Endothelial cell of umbilical vein (primary cell): Measurements from ENCODE around the gene UBE3B. TPM values are rescaled to one million over a fixed set of nuclear protein-coding genes. Genes with fewer than 3 reads are reported as not detected.
A peak's percentile ranks its signal among the peaks of the same experiment; 100 is the strongest.

Experiments used
- BruUV-seq: library from RNA; stranded (reverse); fragments of 400-500 nt; replicated peaks from 2 replicates; lab custom pipeline; 2021; lab: Mats Ljungman, UMichigan
- CTCF ChIA-PET: fragments of 300-600, 350-600 bp; sonication (Branson Sonifier 250); formaldehyde crosslinking; loops from one replicate; lab custom pipeline; 2021; ENCODE audit warnings: antibody characterized with exemption, inconsistent platforms; lab: Charles Lee
- POLR2A ChIA-PET: fragments of 300-600, 350-600 bp; sonication (Branson Sonifier 250); formaldehyde crosslinking; loops from one replicate; lab custom pipeline; 2021; ENCODE audit warnings: antibody characterized with exemption, inconsistent platforms; lab: Charles Lee
- DNase-seq: peaks from one replicate; pipeline ENCODE4 v3.0.0-alpha.2; 2011; ENCODE audit warnings: low read depth, low spot score
- FAIRE-seq: peaks from 2 replicates; lab custom pipeline; 2011; peaks lifted over from hg19 to GRCh38; lab: Jason Lieb, UNC
- H2AFZ ChIP-seq: 2 replicates; pipeline ENCODE4 v1.6.0; 2012; ENCODE audit warnings: low read depth, low read length, control low read depth, inconsistent platforms
- H3K27ac ChIP-seq: 2 replicates; pipeline ENCODE4 v1.5.1; 2011; ENCODE audit warnings: low read depth, mild to moderate bottlenecking, control low read depth, low read length, moderate library complexity; ENCODE audit not compliant: insufficient read depth
- H3K27me3 ChIP-seq, 2 experiments: 2 replicates each; pipeline versions ENCODE4 v1.6.0 to v1.6.1; 2011; ENCODE audit warnings: low read length in 2 of 2, mixed read lengths in 1 of 2; ENCODE audit not compliant: control insufficient read depth in 2 of 2, insufficient read depth in 2 of 2
- H3K36me3 ChIP-seq, 2 experiments: 2 replicates in 1 of 2; 3 replicates in 1 of 2; pipeline ENCODE4 v1.5.1; 2011; ENCODE audit warnings: low read length in 2 of 2, mild to moderate bottlenecking in 1 of 2, moderate library complexity in 1 of 2; ENCODE audit not compliant: control insufficient read depth in 2 of 2, insufficient read depth in 2 of 2; ENCODE audit errors: extremely low read depth in 1 of 2
- H3K4me1 ChIP-seq: 3 replicates; pipeline ENCODE4 v1.5.1; 2011; ENCODE audit warnings: mild to moderate bottlenecking, low read length; ENCODE audit not compliant: control insufficient read depth, insufficient read depth; ENCODE audit errors: extremely low read depth
- H3K4me2 ChIP-seq: 2 replicates; pipeline ENCODE4 v1.6.1; 2011; ENCODE audit warnings: low read length, control low read depth, mixed read lengths; ENCODE audit not compliant: insufficient read depth
- H3K4me3 ChIP-seq, 3 experiments: fragments of 200-600 bp in 1 of 3; sonication (generic), shearing (Covaris generic) in 1 of 3; replicated peaks in 1 of 3; 2 replicates each; pipeline ENCODE4 v1.5.1; 2011 to 2016; ENCODE audit warnings: control low read depth in 3 of 3, low read length in 3 of 3, mild to moderate bottlenecking in 2 of 3, inconsistent platforms in 1 of 3, low read depth in 1 of 3, moderate library complexity in 1 of 3; ENCODE audit not compliant: insufficient read depth in 1 of 3
- H3K79me2 ChIP-seq: 2 replicates; pipeline ENCODE4 v1.6.0; 2012; ENCODE audit warnings: low read length, inconsistent platforms; ENCODE audit not compliant: control insufficient read depth, insufficient read depth
- H3K9ac ChIP-seq: replicated peaks from 2 replicates; pipeline ENCODE3; 2011; ENCODE audit warnings: low read length, control low read depth; ENCODE audit not compliant: insufficient read depth; ENCODE audit errors: extremely low read depth
- H3K9me1 ChIP-seq: replicated peaks from 3 replicates; pipeline ENCODE4 v1.6.0; 2011; ENCODE audit warnings: mild to moderate bottlenecking, low read length; ENCODE audit not compliant: control insufficient read depth, insufficient read depth; ENCODE audit errors: extremely low read depth
- H3K9me3 ChIP-seq: replicated peaks from 2 replicates; pipeline ENCODE4 v1.5.1; 2012; ENCODE audit warnings: low read length, inconsistent platforms; ENCODE audit not compliant: control insufficient read depth, insufficient read depth
- H4K20me1 ChIP-seq: replicated peaks from 2 replicates; pipeline ENCODE3; 2011; ENCODE audit warnings: mild to moderate bottlenecking, low read length; ENCODE audit not compliant: control insufficient read depth, insufficient read depth; ENCODE audit errors: extremely low read depth
- EZH2 ChIP-seq: IDR thresholded peaks from 2 replicates; pipeline ENCODE4 v1.6.1; 2012; ENCODE audit warnings: borderline replicate concordance, low read depth, mild to moderate bottlenecking, moderate library complexity, low read length, inconsistent platforms; ENCODE audit not compliant: severe bottlenecking
- FOS ChIP-seq: IDR thresholded peaks from 2 replicates; pipeline ENCODE4 v1.6.1; 2011; ENCODE audit warnings: mild to moderate bottlenecking, low read length, moderate library complexity, borderline replicate concordance; ENCODE audit not compliant: insufficient read depth
- GATA2 ChIP-seq: IDR thresholded peaks from 2 replicates; pipeline ENCODE4 v1.7.0; 2011; ENCODE audit warnings: low read depth, mild to moderate bottlenecking, moderate library complexity, mixed read lengths, low read length; ENCODE audit not compliant: insufficient read length, insufficient read depth
- JUN ChIP-seq: IDR thresholded peaks from 2 replicates; pipeline ENCODE4 v1.6.1; 2011; ENCODE audit warnings: borderline replicate concordance, low read depth; ENCODE audit not compliant: insufficient read length, insufficient read depth
- MAX ChIP-seq: IDR thresholded peaks from 2 replicates; pipeline ENCODE4 v1.6.1; 2011; ENCODE audit not compliant: insufficient read depth, insufficient read length
- MYC ChIP-seq: IDR thresholded peaks from one replicate; pipeline ENCODE4 v1.6.1; 2011; ENCODE audit warnings: mild to moderate bottlenecking, low read depth, low read length
- POLR2A ChIP-seq: IDR thresholded peaks from 2 replicates; pipeline ENCODE4 v1.6.1; 2012; ENCODE audit warnings: low read depth, mild to moderate bottlenecking, control low read depth, low read length
- POLR2AphosphoS5 ChIP-seq: IDR thresholded peaks from 2 replicates; pipeline ENCODE4 v1.6.1; 2012; ENCODE audit warnings: low read depth, mild to moderate bottlenecking, control low read depth, low read length, moderate library complexity; ENCODE audit not compliant: insufficient read depth
- dilution Hi-C: fragments of 300-500 bp; cut with MboI; formaldehyde crosslinking; loops from one replicate; pipeline ENCODE4 v1.15.0; 2019; ENCODE audit warnings: low sequenced_read_pairs; ENCODE audit not compliant: extremely low pct_ligation_motif_present
- intact Hi-C: fragments of 100-400 bp; cut with micrococcal nuclease; formaldehyde crosslinking; loops from one replicate; pipeline ENCODE4 v1.10.0; 2022
- polyA plus RNA-seq, 4 experiments: library from polyadenylated mRNA; depleted of rRNA in 3 of 4; stranded (reverse) in 3 of 4; unstranded in 1 of 4; fragments of >200 nt; gene quantifications; 2 replicates each; pipeline versions ENCODE4 v1.2.1 to v1.2.3, GENCODE V29; 2011 to 2012; ENCODE audit warnings: missing spikeins in 1 of 4
- total RNA-seq: library from RNA; stranded (reverse); gene quantifications from 2 replicates; pipeline ENCODE4 v1.2.3, GENCODE V29; 2021
- TF ChIP-seq, protein P1 (sequence below), 2 donors: IDR thresholded peaks; 1 replicate in 1 of 2; 2 replicates in 1 of 2; pipeline ENCODE4 v1.5.1; 2011; ENCODE audit warnings: low read length in 2 of 2, mild to moderate bottlenecking in 2 of 2, moderate library complexity in 2 of 2, control low read depth in 1 of 2, inconsistent platforms in 1 of 2, low read depth in 1 of 2; ENCODE audit not compliant: insufficient read depth in 1 of 2; ENCODE audit errors: extremely low read depth in 1 of 2

The UBE3B gene
- total and polyA plus RNA-seq, 2 donors (not counting 3 experiments of a cell fraction or from before 2014, with no cell fraction given), result 24.9 to 40.8 TPM

DNA sequence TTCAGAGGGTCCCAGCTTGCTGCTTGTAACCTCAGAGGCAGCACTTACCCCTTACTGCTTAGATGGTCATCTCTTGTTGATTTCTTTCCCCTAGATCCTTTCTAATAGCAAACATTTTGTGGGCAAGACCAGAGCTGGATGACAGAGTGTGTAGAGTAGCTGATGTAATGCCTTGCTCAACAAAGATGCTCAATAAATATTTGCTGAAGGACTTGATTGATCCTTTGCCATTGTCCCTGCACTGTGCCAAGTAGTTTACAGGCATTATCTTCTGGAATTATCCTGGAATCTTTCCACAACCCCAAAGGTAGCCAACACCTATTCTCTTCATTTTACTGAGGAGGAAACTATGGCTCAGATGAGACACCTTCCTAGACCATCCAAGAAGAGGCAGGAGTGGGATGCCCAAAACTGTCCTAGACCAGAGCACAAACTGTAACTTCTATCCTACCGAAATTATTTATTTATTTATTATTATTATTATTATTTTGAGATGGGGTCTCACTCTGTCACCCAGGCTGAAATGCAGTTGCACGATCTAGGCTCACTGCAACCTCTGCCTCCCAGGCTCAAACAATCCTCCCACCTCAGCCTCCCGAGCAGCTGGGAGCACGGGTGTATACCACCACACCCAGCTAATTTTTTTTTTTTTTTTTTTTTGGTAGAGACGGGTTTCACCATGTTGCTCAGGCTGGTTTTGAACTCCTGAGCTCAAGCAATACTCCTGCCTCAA is 94.5 kb downstream of the UBE3B start:
- dilution Hi-C loops (no loop called here), intact Hi-C loops (loop anchor here (2.0 to 10.0 kb wide), 3 partner anchors 95 to 143 kb away; partner anchors contain the start of genes FAM222A, KCTD10 and UBE3B)
- H3K36me3 ChIP-seq, result peaks cover 0 to 9% of the 10 kb centered on the region in 2 experiments
- no peak overlapping the region for H3K9ac ChIP-seq
- FAIRE-seq, result no peak
- H3K27ac ChIP-seq, result no peak overlapping the region
- no peaks in the 10 kb centered on the region for H4K20me1 ChIP-seq
- H3K4me3 ChIP-seq, result no peak overlapping the region
- peak overlapping the region; percentile 54 for H3K4me2 ChIP-seq
- H2AFZ ChIP-seq, result no peak overlapping the region
- BruUV-seq, result no TSS peak
- no peak for DNase-seq
- peaks cover 6% of the 10 kb centered on the region for H3K79me2 ChIP-seq
- peaks cover 16% of the 10 kb centered on the region for H3K4me1 ChIP-seq
- no peaks in the 10 kb centered on the region for H3K27me3 ChIP-seq
- POLR2A ChIA-PET, result no interaction called here
- TF ChIP-seq EZH2 (no peak), MYC (no peak), MAX (no peak), GATA2 (no peak), POLR2AphosphoS5 (no peak), POLR2A (no peak), FOS (no peak), JUN (no peak)
- TF ChIP-seq, protein P1, sequence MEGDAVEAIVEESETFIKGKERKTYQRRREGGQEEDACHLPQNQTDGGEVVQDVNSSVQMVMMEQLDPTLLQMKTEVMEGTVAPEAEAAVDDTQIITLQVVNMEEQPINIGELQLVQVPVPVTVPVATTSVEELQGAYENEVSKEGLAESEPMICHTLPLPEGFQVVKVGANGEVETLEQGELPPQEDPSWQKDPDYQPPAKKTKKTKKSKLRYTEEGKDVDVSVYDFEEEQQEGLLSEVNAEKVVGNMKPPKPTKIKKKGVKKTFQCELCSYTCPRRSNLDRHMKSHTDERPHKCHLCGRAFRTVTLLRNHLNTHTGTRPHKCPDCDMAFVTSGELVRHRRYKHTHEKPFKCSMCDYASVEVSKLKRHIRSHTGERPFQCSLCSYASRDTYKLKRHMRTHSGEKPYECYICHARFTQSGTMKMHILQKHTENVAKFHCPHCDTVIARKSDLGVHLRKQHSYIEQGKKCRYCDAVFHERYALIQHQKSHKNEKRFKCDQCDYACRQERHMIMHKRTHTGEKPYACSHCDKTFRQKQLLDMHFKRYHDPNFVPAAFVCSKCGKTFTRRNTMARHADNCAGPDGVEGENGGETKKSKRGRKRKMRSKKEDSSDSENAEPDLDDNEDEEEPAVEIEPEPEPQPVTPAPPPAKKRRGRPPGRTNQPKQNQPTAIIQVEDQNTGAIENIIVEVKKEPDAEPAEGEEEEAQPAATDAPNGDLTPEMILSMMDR (IDR thresholded peaks at IDR 0.05; ENCODE audit: extremely low read depth in 1 of 2, insufficient read depth in 1 of 2, low read depth in 1 of 2, low read length in 2 of 2), result no peak
- no peaks in the 10 kb centered on the region for H3K9me3 ChIP-seq
- CTCF ChIA-PET, result interaction anchor here (0.7 to 4.2 kb wide), 7 partner anchors 12 to 203 kb away, joined by 3 to 37 read pairs (median 10); no protein-coding TSS in a partner anchor
- no peaks in the 10 kb centered on the region for H3K9me1 ChIP-seq
